AG04449 (cell line): Measurements from ENCODE around the gene ARHGAP15.
A peak's percentile ranks its signal among the peaks of the same experiment; 100 is the strongest.

Experiments
- CTCF ChIA-PET: fragments of 350-600 bp; formaldehyde crosslinking; extraction: SDS; loops from one replicate; lab custom pipeline; 2021; ENCODE audit warnings: antibody characterized with exemption; lab: Yijun Ruan, JAX
- POLR2A ChIA-PET: fragments of 400-600, 350-600 bp; formaldehyde crosslinking; extraction: SDS; loops from one replicate; lab custom pipeline; 2020; ENCODE audit warnings: antibody characterized with exemption, inconsistent platforms; lab: Yijun Ruan, JAX
- DNase-seq: peaks from one replicate; pipeline ENCODE4 v3.0.0-alpha.2; 2010; ENCODE audit warnings: low read depth, low spot score
- H3K4me3 ChIP-seq: 2 replicates; pipeline ENCODE4 v1.5.1; 2011; ENCODE audit warnings: low read depth, mild to moderate bottlenecking, control low read depth, low read length
- CTCF ChIP-seq: IDR thresholded peaks from one replicate; pipeline ENCODE4 v1.5.1; 2011; ENCODE audit warnings: mild to moderate bottlenecking, moderate library complexity, low read length, control low read depth, inconsistent platforms; ENCODE audit not compliant: insufficient read depth; ENCODE audit errors: missing control alignments

Gene ARHGAP15

GRCh38 chr2:143160732-143161707, 31.8 kb downstream of the ARHGAP15 start:
- no peak for DNase-seq
- TF ChIP-seq CTCF, result no peak
- ChIA-PET CTCF (interaction anchor here (0.6 to 2.6 kb wide), 4 partner anchors 9 to 100 kb away, joined by 3 to 16 read pairs (median 5); no protein-coding TSS in a partner anchor), POLR2A (no interaction called here)
- H3K4me3 ChIP-seq, result no peak overlapping the region

GRCh38 chr2:143162123-143162837, 33.1 kb downstream of the ARHGAP15 start:
- ChIA-PET POLR2A (no interaction called here), CTCF (interaction anchor here (1.2 to 2.6 kb wide), 3 partner anchors 19 to 97 kb away, joined by 3 to 16 read pairs (median 4); no protein-coding TSS in a partner anchor)
- DNase-seq, result no peak
- peak; percentile 46 for TF ChIP-seq CTCF
- H3K4me3 ChIP-seq, result no peak overlapping the region

GRCh38 chr2:143162997-143163396, 33.8 kb downstream of the ARHGAP15 start:
- no peak for DNase-seq
- no peak for TF ChIP-seq CTCF
- no peak overlapping the region for H3K4me3 ChIP-seq
- POLR2A ChIA-PET, result no interaction called here
- CTCF ChIA-PET, result interaction anchor here (1.7 kb wide), 1 partner anchor 18 kb away, joined by 4 read pairs; no protein-coding TSS in a partner anchor

GRCh38 chr2:143163499-143163898, 34.3 kb downstream of the ARHGAP15 start:
- no peak for DNase-seq
- TF ChIP-seq CTCF, result no peak
- no peak overlapping the region for H3K4me3 ChIP-seq
- ChIA-PET POLR2A (no interaction called here), CTCF (no interaction called here)

- no peak for DNase-seq
- H3K4me3 ChIP-seq, result no peak overlapping the region
- no peak for TF ChIP-seq CTCF
- ChIA-PET CTCF (interaction anchor here (0.7 kb wide), 1 partner anchor 94 kb away, joined by 3 read pairs; no protein-coding TSS in a partner anchor), POLR2A (no interaction called here)
Measured at GRCh38 chr2:143165291-143165690, 36.1 kb downstream of the ARHGAP15 start.
